ENCODE measurements around the gene CLEC2L.

Gene CLEC2L

DNA sequence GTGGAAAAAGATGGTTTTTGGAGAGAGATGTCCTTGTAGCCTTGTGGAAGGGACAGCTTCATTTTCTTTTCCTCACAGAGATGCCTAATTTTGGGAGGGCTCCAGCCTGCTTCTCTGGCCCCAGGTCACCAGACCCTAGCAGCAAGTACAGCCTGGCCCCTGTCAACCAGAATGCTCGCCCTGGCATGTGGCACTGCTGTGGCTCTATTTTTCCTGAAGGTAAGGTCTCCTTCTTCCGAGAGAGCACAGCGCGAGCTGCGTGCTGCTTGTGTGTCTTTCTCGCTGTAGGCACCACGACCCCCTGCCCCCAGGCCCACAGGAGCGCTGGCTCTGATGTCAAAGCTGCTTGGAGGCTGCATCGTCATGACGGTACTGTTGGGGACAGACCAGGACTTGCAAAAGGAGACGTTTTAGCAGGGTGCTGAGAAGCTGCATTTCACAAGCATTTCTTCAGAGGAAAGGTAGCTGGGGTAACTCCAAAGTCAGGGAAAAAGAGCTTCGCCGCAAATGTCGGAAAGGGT, 58.7 kb downstream of the CLEC2L start:
- TF ChIP-seq, protein P1, sequence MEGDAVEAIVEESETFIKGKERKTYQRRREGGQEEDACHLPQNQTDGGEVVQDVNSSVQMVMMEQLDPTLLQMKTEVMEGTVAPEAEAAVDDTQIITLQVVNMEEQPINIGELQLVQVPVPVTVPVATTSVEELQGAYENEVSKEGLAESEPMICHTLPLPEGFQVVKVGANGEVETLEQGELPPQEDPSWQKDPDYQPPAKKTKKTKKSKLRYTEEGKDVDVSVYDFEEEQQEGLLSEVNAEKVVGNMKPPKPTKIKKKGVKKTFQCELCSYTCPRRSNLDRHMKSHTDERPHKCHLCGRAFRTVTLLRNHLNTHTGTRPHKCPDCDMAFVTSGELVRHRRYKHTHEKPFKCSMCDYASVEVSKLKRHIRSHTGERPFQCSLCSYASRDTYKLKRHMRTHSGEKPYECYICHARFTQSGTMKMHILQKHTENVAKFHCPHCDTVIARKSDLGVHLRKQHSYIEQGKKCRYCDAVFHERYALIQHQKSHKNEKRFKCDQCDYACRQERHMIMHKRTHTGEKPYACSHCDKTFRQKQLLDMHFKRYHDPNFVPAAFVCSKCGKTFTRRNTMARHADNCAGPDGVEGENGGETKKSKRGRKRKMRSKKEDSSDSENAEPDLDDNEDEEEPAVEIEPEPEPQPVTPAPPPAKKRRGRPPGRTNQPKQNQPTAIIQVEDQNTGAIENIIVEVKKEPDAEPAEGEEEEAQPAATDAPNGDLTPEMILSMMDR (IDR thresholded peaks at IDR 0.05; ENCODE audit: low read depth, low read length, missing control alignments): no peak
- DNase-seq (ENCODE audit: extremely low read depth, low read depth): no peak
- H3K4me3 ChIP-seq (replicated peaks; ENCODE audit: low read depth, low read length): no peak overlapping the region

DNA sequence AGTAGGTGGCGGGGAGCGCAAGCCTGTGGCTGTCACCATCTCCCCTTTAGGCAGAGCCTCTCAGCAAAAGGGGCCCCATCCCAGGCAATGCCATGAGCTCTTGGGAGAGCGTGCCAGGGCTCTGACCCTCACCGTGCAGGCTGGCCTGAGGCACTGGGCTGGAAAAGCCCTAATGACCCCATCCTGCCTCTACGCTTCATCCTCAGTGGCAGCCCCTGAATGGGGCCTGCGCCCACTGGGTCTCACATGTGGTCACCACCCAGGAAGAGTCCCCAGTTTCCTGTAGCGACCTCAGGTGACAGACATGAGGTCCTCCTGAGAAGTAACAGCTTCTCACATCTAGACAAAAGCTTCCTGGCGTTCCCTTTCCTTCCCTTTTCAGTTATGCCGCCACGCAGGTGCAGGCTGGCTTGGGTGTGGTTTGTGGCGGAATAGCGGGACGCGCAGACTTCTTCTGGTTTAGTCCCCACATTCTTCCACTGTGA, 59.2 kb downstream of the CLEC2L start:
- TF ChIP-seq, protein P1 (IDR thresholded peaks at IDR 0.05; ENCODE audit: low read depth, low read length, missing control alignments): no peak
- no peak overlapping the region for H3K4me3 ChIP-seq (replicated peaks; ENCODE audit: low read depth, low read length)

DNA sequence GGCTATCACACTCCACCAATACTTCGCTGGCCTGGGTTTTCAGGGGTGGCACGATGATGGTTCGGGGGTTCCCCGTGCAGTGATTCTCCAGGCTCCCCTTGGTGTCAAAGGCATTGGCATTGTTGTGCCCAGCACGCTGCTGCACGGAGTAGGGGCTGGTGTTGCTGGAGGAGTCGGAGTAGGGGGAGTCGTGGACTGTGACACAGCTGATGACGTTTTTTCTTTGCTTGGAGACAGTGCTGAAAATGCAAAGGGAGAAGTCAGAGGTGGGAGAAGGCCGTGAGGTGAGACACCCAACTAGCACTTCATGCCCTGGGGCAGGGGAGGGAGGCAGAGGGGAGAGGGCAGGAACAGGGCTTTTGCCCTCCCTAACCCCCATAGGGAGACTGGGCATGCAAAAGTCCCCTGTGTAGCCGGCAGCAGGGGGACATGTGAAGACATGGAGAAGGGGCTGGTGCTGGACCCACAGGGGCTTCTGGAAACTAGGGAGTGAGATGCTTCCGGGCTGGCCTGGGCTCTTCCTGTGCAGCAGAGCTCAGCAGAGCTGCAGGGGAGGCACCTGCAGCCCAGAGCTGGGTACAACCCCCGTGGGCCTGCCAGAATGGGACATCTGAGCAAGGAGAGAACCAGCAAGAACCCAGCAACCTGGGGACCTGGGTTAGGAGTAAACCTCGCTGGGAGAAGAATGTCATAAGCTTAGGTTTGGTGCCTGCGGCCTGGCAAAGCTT, 60.5 kb downstream of the CLEC2L start:
- no peak overlapping the region for H3K4me3 ChIP-seq (replicated peaks; ENCODE audit: low read depth, low read length)
- DNase-seq (ENCODE audit: extremely low read depth, low read depth): no peak
- TF ChIP-seq, protein P1 (IDR thresholded peaks at IDR 0.05; ENCODE audit: low read depth, low read length, missing control alignments): no peak

More for the DNA sequence above, 59.2 kb downstream of the CLEC2L start:
- no peak for DNase-seq (ENCODE audit: extremely low read depth, low read depth)

DNA sequence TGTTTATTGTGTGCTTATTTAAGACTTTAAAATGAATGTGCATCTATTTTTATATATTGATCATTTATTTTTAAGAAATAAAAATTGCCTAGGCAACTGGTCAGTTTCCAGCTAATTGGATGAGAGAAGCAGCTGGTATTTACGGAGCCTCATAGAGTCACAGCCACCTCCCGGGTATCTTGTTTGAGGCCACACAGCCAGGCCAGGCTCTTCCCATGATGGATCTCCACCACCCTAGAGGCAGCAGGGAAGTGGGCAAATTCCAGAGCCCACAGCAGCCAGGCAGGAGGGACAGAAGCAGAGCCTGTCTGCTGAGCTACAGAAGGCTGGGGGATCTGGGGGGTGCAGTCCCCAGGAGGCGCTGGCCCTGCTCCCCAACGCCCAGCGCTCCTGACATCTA, 61.6 kb downstream of the CLEC2L start:
- no peak for DNase-seq (ENCODE audit: extremely low read depth, low read depth)
- TF ChIP-seq, protein P1 (IDR thresholded peaks at IDR 0.05; ENCODE audit: low read depth, low read length, missing control alignments): no peak
- H3K4me3 ChIP-seq (replicated peaks; ENCODE audit: low read depth, low read length): no peak overlapping the region

DNA sequence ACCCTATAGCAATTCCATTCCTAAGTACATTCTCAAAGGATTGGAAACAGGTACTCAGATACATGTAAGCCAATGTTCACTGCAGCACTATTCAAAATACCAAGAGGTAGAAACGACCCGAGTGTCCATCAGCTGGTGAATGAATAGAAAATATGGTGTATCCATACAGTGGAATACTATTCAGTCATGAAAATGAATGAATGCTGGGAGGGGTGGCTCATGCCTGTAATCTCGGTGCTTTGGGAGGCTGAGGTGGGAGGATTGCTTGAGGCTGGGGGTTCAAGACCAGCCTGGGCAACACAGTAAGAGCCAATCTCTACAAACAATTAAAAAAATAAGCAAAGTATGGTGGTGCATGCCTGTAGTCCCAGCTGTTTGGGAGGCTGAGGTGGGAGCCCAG, 62.8 kb downstream of the CLEC2L start:
- TF ChIP-seq, protein P1 (IDR thresholded peaks at IDR 0.05; ENCODE audit: low read depth, low read length, missing control alignments): no peak
- no peak overlapping the region for H3K4me3 ChIP-seq (replicated peaks; ENCODE audit: low read depth, low read length)
- DNase-seq (ENCODE audit: extremely low read depth, low read depth): no peak

DNA sequence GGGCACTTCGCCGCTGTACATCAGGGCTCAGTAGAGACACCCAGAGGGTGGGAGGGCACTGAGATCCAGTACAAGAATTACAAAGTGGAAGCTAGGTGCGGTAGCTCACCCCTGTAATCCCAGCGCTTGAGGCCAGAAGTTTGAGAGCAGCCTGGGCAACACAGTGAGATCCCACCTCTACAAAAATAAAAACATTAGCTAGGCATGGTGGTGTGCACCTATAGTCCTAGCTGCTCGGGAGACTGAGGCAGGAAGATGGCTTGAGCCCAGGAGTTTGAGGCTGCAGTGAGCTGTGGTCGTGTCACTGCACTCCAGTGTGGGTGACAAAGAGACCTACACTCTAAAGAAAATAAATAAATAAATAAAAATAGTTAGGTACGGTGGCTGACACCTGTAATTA, 64.0 kb downstream of the CLEC2L start:
- no peak overlapping the region for H3K4me3 ChIP-seq (replicated peaks; ENCODE audit: low read depth, low read length)
- TF ChIP-seq, protein P1 (IDR thresholded peaks at IDR 0.05; ENCODE audit: low read depth, low read length, missing control alignments): no peak

More for the DNA sequence above, 64.0 kb downstream of the CLEC2L start:
- no peak for DNase-seq (ENCODE audit: extremely low read depth, low read depth)

All from HFF-Myc (cell line).